GM19468 (cell line): ENCODE data around the gene OSER1.
"Not testable (repeated sequence)": the region's sequence is repeated elsewhere in the genome, so short reads cannot be mapped to it uniquely, and the experiment has no call there.

Source experiments
- ATAC-seq: cut with Tn5 transposase; IDR thresholded peaks from one replicate; pipeline ENCODE4 v1.9.1; 2021; ENCODE audit warnings: mild to moderate bottlenecking, moderate library complexity, moderate number of reproducible peaks; ENCODE audit not compliant: unreplicated experiment; ENCODE audit errors: extremely low read depth

OSER1 gene

DNA sequence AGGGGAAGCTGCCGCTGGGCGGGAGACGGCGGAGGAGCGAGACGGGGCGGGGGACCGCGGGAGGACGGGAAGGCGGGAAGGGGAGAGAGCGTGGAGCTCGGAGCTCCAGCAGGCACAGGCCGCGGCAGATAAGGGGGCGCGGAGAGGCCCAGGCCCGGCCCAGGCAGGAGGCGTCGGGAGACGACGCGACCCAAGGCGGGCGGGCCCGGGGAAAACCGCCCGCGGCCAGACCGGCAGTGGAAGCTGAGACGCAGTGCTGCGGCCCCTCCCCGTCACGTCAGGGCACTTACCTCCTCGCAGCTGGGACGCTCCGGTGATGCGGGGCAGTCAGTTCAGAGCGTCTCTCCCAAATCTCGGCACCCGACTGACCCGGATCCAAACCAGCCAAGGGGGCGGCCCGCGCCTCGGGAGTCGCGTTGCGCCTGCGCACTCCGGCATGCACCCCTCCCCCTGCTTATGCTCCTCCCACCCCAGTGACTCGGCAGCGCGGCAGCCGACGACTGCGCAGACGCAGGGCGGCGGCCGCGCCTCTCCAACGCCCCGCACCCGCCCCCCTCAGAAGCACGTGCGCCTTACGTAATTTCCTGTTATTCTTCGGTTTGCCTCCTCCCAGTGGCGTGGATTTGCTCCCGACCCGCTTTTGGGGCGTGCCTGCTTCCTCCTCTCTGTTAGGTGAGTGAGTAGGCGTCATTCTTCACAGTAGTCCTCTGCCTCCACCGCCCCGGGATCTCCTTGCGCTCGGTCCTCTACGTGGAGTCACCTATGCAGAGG is at the start of gene OSER1:
OSER1 (minus strand) TSS at position 366 of the 771 bp plus-strand sequence. CDS start 3,814 bp downstream, outside the sequence.
- ATAC-seq = peak; percentile 48

DNA sequence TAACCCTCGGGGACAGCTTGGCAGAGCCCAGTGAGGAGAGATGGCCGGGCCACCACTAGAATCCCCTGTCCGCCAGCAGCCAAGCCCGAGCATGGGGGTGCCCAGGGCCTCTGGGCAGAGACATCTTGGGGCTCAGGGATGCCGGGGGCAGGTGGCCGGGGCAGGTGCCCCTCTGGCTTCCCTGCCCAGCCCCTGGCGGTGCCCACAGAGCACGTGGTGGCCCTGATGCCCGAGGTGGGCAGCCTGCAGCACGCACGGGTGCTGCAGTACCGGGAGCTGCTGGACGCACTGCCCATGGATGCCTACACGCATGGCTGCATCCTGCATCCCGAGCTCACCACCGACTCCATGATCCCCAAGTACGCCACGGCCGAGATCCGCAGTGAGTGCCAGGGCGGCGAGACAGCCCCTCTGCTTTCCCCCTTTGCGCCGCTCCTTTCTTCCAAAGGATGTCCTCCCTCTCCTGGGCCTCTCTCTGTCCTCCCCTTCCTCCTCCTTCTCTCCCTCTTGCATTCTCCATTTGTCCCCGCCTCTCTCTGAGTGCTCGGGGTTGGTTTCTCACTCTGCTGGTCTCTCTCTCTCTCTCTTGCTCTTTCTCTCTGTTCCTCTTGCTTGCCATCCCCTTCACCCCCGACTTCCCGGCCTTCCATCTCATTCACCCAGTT is 47.8 kb upstream of the OSER1 start:
- no peak for ATAC-seq

DNA sequence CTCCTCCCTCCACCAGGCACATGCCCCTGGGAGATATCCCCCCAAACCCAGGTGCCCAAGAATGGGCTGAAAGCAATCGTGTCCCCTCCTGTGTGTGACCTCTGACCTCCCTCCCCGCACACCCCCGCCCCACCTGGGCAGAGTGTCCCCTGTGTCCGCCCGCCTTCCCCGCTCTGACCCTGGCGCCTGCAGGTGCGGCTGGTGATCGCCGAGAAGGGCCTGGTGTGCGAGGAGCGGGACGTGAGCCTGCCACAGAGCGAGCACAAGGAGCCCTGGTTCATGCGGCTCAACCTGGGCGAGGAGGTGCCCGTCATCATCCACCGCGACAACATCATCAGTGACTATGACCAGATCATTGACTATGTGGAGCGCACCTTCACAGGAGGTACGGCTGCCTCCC is 46.4 kb upstream of the OSER1 start:
- no peak for ATAC-seq

DNA sequence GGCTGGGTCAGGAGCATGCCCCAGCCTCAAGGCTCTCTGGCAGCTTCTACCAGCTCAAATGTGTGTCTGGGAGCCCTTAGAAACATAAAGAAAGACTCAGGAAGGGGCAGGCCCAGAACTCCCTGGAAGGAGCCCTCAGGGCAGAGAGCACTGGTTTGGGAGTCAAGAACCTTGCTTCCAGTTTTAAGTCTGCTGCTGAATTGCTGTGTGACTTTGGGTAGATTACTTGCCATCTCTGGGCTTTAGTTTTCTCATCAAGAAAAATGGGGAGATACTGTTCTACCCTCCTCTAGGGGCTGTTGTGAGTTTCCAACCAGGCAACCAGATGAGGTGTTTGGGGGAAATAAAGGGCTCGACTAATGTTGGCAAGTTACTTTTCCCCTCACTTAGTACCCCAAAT is 45.4 kb upstream of the OSER1 start:
- no peak for ATAC-seq

DNA sequence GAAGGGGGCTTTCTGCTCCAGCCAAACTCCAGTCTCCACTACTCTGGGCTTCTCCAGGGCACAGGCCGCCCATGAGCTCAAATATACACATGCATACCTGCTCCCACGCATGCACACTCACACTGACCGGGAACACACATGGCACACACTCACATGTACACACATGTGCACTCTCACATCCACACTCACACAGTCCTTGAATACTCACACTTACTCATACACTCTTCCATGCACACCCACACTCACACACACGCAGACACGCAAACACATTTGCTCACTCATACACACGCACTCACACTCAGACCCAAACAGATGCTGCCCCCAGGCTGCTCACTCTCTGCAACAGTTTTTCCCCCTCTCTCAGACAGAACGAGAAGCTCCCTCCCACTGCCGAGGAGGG is 43.5 kb upstream of the OSER1 start:
- ATAC-seq = no peak

DNA sequence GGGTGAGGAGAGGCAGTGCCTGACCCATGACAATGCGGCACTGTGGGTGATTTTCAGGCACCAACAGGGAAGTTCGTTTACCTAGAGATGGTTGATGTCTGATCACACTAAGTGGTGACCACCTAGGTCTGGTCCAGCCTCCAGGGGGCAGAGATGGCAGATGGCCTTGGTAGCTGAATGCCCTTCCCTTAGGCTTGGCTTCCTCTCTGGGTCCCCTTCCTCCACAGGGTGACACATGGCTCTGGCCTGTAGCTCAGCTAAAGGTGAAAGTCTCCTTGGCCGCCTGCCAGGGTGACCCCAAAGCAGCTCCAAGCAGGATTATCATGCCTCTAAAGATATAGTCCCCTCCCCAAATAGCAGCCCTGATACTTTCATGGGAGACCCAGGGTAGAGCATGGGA is 43.0 kb upstream of the OSER1 start:
- no peak for ATAC-seq

DNA sequence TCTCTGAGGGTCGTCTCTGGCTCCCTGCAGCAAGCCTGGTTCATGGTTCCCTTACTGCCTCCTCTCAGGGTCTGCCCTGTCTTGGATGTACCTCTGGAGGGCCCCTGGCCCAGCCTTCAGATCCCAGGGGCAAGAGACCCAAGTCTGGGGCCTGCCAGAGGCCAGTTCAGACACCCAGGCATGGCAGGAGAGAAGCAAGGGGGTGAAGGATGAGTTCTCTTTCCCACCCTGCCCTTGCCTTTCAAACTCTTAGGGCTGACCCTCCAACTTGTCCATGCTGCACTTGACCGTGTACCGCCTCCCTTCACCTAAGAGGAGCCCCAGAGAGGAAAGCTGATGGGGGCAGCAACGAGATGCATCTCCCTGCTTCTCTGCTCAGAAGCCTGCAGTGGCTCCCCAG is 40.7 kb upstream of the OSER1 start:
- no peak for ATAC-seq

DNA sequence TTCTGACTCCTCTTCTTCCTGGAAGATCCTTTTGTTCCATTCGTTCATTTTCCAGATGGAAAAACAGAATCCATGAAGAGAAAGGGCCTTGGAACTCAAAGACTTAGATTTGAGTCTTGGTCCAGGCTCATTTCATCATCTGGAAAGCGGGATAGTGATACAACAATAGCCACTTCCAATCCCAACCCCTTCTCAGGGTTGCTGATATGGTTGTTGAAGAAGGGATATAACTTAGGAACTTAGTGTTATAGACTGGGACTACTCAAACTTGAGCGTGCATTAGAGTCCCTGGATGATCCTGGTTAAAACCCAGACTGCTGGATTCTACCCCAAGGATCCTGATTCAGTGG is 37.8 kb upstream of the OSER1 start:
- ATAC-seq = no peak

DNA sequence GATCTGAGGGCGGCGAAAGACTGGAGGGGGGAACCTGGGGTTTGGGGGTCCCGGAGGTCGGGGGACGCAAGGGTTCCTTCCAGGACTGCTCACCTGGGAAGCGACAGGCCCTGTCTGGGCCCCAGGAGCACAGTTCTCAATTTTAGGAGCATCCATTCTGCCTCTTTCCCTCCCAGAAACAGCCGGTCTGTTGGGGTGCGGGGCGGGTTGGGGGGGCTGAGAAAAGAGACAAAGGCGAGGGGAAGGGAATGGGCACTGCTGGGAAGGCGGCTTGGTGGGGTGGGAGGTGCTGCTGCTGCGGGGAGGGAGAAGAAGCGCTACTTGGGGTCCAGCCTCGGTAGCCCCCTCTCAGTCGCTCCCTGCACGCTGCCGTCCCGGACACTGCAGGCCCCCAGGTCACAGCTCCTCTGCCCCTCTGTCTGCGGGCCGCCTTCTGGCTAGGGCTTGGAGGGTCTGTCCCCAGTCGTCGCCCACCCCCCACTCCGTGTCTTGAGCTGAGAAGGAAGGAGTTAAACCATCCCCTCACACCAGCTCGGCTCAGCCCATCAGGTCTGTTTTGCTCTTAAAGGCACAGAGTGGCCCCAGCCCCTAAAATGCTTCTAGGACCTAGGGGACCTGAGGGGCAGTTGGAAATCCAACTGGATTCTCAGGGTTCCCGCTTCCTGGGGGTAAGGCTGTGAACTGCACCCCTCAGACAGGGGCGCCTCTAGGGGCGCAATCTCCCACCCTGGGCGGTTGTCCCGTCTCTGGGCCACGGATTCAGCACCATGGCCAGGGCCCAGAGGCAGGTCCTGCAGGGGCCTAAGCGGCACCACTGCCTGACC is 37.2 kb upstream of the OSER1 start:
- no peak for ATAC-seq

DNA sequence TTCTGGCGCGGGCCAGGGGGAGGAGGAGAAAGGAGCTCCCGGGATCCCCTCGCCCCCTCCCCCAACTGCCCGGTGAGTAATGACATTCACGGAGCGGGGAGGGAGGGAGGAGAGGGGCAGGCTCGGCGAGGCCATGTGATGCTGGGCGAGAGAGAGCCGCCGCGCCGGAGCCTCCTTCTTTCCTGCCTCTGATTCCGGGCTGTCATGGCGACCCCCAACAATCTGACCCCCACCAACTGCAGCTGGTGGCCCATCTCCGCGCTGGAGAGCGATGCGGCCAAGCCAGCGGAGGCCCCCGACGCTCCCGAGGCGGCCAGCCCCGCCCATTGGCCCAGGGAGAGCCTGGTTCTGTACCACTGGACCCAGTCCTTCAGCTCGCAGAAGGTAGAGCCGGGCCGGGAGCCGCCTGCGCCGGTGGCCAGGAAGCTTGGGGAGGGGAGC is 36.6 kb upstream of the OSER1 start, which contains the start of gene GDAP1L1:
GDAP1L1 (plus strand) TSS at position 178 of the 441 bp plus-strand sequence; CDS start at position 205, 27 bp downstream.
- no peak for ATAC-seq

DNA sequence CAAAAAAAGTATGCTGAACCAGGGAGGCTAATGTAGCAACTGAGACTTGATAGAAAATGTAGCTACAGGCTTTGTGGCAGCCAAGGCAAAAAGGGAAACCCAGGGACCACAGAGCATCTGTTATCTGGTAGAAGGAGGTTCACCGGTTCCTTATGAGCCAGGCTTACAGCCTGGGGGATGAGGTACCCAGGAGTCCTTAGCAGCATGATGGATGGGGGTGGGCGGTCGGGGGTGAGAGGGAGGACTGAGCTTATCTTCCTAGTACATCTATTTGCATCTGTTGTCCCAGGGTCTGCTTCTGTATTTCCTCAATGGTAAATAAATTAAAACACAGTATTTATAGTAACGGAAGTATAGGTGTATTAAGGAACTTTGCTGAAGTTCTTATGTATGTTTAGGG is 35.4 kb upstream of the OSER1 start:
- ATAC-seq = no peak

DNA sequence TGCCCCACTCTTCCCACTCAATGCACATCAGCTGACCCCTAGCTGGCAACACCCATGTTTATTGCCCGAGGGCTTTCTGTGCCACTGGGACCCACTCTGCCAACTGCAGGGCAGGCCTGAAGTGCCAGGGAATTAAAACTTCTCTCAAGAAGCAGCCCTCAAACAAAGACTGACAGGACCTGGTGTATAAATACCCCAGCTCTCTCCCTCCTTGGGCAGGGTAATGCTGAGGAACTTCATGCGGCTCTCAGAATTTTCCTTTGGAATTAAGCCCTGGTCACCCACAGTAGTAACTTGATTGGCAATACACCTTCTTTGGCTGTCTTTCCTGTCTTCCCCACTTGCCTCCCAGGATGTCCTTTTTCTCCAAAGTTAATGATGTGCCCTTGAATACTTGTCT is 31.2 kb upstream of the OSER1 start:
- ATAC-seq = no peak

DNA sequence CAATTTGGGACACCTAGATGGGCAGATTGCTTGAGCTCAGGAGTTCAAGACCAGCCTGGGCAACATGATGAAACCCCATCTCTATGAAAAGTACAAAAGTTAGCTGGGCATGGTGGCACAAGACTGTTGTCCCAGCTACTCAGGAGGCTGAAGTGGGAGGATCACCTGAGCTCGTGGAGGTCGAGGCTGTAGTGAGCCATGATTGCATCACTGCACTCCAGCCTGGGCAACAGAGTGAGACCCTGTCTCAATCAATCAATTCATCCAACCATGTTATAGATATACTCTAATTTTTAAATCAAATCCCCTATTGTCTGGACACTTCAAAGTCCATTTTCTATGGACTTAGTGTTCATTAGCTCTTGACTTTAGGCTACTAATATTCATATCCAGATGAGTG is 26.3 kb upstream of the OSER1 start:
- ATAC-seq = not testable (repeated sequence)

DNA sequence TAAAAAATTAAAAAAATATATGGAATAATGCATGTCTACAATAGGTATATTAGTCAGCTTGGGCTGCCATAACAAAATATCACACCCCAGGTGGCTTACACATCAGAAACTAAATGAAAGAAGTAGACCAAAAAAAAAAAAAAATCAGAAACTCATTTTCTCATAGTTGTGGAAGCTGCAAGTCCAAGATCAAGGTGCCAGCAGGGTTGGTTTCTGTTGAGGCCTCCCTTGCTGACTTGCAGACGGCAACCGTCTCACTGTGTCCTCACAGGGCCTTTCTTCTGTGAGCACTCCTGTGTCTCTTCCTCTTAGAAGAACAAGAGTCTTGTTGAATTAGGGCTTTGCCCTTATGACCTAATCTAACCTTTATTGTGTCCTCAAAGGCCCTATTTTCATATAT is 25.1 kb upstream of the OSER1 start:
- no peak for ATAC-seq

DNA sequence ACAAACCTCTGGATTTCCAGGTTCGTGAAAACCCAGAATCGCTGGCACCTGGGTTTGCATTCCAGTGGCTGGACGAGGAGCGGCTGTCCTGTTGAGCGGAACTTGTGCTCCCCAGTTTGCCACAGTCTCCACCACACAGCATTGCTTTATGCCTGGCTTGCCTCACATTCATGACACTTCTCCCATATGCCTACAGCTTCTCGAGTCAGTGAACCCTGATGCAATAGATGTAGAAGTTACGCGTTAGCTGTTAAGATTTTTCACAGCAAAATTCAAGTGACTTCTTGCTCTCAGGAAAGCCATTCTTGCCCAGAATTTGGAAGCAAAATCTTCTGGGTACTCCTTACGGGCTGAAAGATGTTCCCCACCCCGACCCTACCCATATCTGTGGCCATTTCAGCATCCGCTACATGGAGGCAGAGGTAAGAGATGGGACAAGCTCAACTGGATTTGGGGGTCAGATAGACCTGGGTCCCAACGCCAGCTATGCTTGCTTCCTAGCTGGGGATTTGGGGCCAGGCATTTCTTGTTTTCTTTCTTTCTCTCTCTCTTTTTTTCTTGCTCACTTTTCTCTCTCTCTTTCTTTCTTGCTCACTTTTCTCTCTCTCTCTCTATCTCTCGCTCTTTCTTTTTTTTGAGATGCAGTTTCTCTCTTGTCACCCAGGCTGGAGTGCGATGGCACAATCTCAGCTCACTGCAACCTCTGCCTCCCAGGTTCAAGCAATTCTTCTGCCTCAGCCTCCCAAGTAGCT is 24.2 kb upstream of the OSER1 start:
- no peak for ATAC-seq

DNA sequence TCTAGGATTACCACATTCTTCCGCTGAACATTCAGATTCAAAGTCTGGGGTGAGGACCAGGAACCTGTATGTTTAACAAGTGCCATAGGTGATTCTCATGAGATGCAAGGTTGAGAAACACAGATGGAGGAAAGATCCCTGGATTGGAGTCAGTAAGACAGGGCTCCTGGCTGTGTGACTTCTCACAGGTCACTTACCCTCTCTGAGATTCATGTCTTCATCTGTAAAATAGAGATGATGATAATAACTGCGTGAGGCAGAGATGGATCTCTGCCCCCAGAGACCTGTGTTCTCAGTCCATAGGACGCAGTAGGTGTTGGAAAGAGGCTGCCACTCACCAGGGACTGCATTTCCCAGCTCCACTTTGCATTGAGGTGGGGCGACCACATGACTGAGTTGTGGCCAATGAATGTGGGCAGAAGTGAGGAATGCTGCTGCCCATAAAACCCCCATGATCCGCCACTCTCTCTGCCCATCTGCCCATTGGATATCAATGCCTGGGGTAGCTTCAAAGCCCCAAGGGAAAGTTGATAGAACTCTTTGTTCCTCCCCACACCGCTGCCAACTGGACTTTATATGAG is 23.0 kb upstream of the OSER1 start:
- ATAC-seq = no peak

DNA sequence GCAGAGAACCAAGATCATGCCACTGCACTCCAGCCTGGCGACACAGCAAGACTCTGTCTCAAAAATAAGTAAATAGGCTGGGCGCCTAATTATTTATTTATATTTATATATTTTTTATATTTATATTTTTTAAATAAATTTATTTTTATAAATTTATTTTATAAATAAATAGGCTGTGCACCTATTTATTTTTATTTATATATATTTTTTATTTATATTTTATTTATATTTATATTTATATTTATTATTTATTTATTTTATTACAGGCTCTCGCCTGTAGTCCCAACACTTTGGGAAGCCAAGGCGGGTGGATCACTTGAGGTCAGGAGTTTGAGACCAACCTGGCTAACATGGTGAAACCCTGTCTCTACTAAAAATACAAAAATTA is 21.9 kb upstream of the OSER1 start:
- ATAC-seq = not testable (repeated sequence)

DNA sequence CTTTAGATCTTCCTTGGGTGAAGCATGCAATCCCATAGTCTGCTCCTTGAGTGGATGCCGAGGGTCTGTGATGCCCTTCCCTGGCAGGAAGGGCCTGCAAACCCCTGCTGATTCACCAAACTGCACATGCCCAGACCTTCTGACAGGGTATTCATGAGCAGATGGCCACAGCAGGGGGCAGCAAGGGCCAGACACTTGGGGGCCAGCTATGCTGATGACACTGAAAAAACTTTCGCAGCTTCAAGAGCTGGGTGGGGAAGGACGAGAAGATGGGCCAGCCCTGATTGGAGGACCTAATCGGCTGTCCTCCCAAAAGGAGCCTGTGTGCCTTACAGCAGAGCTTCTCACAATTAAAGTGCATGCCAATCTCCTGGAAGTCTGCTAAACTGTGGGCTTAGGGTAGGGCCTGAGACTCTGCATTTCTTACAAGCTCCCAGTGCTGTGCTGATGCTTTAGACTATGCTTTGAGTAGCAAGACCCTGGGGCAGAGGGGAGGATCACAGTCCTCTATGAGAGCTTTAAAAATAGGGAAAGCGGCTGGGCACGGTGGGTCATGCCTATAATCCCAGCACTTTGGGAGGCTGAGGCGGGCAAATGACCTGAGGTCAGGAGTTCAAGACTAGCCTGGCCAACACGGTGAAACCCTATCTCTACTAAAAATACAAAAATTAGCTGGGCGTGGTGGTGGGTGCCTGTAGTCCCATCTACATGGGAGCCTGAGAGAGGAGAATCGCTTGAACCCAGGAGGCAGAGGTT is 21.3 kb upstream of the OSER1 start:
- ATAC-seq = no peak

DNA sequence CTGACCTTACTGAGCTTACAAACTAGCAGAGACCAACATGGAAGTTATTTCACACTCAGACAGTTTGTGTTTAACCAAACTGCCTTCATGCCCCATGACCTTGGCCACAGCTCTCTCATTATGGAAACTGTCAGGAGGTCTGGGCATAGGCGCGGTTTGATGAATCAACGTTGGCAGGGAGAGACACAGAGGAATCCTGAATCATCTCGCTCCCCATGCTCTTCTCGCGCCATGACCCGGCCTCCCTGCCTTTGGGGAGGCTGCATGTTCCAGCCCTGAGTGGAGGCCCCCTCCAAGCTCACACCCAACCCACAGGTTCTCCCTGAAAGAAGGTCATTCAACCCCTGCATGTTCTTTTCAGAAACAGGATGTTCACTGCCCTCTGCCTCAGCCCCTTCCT is 20.6 kb upstream of the OSER1 start:
- ATAC-seq = no peak
